Keratinocyte (primary cell): Measurements from ENCODE around the gene TFRC. TPM values are rescaled to one million over a fixed set of nuclear protein-coding genes. Genes with fewer than 3 reads are reported as not detected.

ENCODE experiments used
- DNase-seq: peaks from one replicate; pipeline ENCODE4 v3.0.0-alpha.2; 2011; ENCODE audit warnings: low read depth, missing footprints, low spot score
- FAIRE-seq: peaks from 2 replicates; lab custom pipeline; 2011; peaks lifted over from hg19 to GRCh38; lab: Jason Lieb, UNC
- H2AFZ ChIP-seq: 2 replicates; pipeline ENCODE4 v1.6.0; 2012; ENCODE audit warnings: low read length, control low read depth, inconsistent platforms; ENCODE audit not compliant: control insufficient read depth
- H3K27ac ChIP-seq: 2 replicates; pipeline ENCODE4 v1.5.1; 2011; ENCODE audit warnings: low read length; ENCODE audit not compliant: control insufficient read depth, insufficient read depth
- H3K27me3 ChIP-seq: 3 replicates; pipeline ENCODE4 v1.6.0; 2011; ENCODE audit warnings: low read length; ENCODE audit not compliant: control insufficient read depth, insufficient read depth; ENCODE audit errors: extremely low read depth
- H3K36me3 ChIP-seq, 2 experiments: 2 replicates in 1 of 2; 3 replicates in 1 of 2; pipeline ENCODE4 v1.5.1; 2011; ENCODE audit warnings: low read length in 2 of 2, mild to moderate bottlenecking in 1 of 2; ENCODE audit not compliant: control insufficient read depth in 2 of 2, insufficient read depth in 2 of 2; ENCODE audit errors: extremely low read depth in 1 of 2
- H3K4me1 ChIP-seq: 3 replicates; pipeline ENCODE4 v1.5.1; 2011; ENCODE audit warnings: low read length; ENCODE audit not compliant: control insufficient read depth, insufficient read depth; ENCODE audit errors: extremely low read depth
- H3K4me2 ChIP-seq: 3 replicates; pipeline ENCODE4 v1.6.0; 2011; ENCODE audit warnings: low read depth, low read length; ENCODE audit not compliant: control insufficient read depth, insufficient read depth; ENCODE audit errors: extremely low read depth
- H3K4me3 ChIP-seq, 3 experiments: fragments of 200-600 bp in 1 of 3; sonication (generic) in 1 of 3; 2 replicates in 2 of 3; 3 replicates in 1 of 3; pipeline ENCODE4 v1.5.1; 2011 to 2016; ENCODE audit warnings: low read length in 3 of 3, mild to moderate bottlenecking in 3 of 3, control low read depth in 2 of 3, inconsistent platforms in 1 of 3, low read depth in 1 of 3, mixed read lengths in 1 of 3, mixed run types in 1 of 3, moderate library complexity in 1 of 3; ENCODE audit not compliant: control insufficient read depth in 2 of 3, insufficient read depth in 2 of 3; ENCODE audit errors: extremely low read depth in 1 of 3
- H3K79me2 ChIP-seq: 2 replicates; pipeline ENCODE4 v1.6.0; 2012; ENCODE audit warnings: low read length; ENCODE audit not compliant: control insufficient read depth, insufficient read depth
- H3K9ac ChIP-seq: 3 replicates; pipeline ENCODE4 v1.6.0; 2011; ENCODE audit warnings: low read length; ENCODE audit not compliant: control insufficient read depth, insufficient read depth; ENCODE audit errors: extremely low read depth
- H3K9me1 ChIP-seq: 3 replicates; pipeline ENCODE4 v1.6.0; 2011; ENCODE audit warnings: low read length; ENCODE audit not compliant: control insufficient read depth, insufficient read depth; ENCODE audit errors: extremely low read depth
- H3K9me3 ChIP-seq: 2 replicates; pipeline ENCODE4 v1.5.1; 2012; ENCODE audit warnings: low read depth, low read length; ENCODE audit not compliant: control insufficient read depth
- H4K20me1 ChIP-seq: 3 replicates; pipeline ENCODE4 v1.6.0; 2011; ENCODE audit warnings: low read length; ENCODE audit not compliant: control insufficient read depth, insufficient read depth; ENCODE audit errors: extremely low read depth
- CTCF ChIP-seq, 3 experiments: IDR thresholded peaks in 1 of 3; conservative IDR thresholded peaks in 1 of 3; optimal IDR thresholded peaks in 1 of 3; 2 replicates in 2 of 3; 3 replicates in 1 of 3; pipeline versions ENCODE3 to v1.5.1; 2011; ENCODE audit warnings: low read length in 3 of 3, mild to moderate bottlenecking in 3 of 3, moderate library complexity in 2 of 3, control low read depth in 1 of 3, inconsistent platforms in 1 of 3; ENCODE audit not compliant: insufficient read depth in 2 of 3; ENCODE audit errors: extremely low read depth in 1 of 3
- EZH2 ChIP-seq: IDR thresholded peaks from one replicate; pipeline ENCODE4 v1.6.1; 2012; ENCODE audit warnings: inconsistent platforms, mild to moderate bottlenecking, low read length, moderate library complexity
- dilution Hi-C: fragments of 300-500 bp; cut with MboI; formaldehyde crosslinking; loops from one replicate; pipeline ENCODE4 v1.7.0; 2020; ENCODE audit warnings: low sequenced_read_pairs; ENCODE audit not compliant: extremely low pct_ligation_motif_present
- polyA plus RNA-seq, 5 experiments: library from polyadenylated mRNA; depleted of rRNA in 3 of 5; stranded (reverse) in 3 of 5; stranded (forward) in 1 of 5; unstranded in 1 of 5; fragments of >200 nt; gene quantifications; 1 replicate in 1 of 5; 2 replicates in 3 of 5; 3 replicates in 1 of 5; pipeline versions ENCODE4 v1.2.1 to v1.2.3, GENCODE V29; 2011 to 2012; ENCODE audit warnings: missing spikeins in 2 of 5, low read depth in 1 of 5, low replicate concordance in 1 of 5

Gene TFRC
- polyA plus RNA-seq, 1 donor (not counting 4 experiments of a cell fraction or from before 2014, with no cell fraction given): 109 TPM

GRCh38 chr3:196067439-196067838 is 14.5 kb downstream of the TFRC start:
- Histone ChIP-seq H3K4me2 (no peak overlapping the region), H3K27ac (no peak overlapping the region), H3K27me3 (no peaks in the 10 kb centered on the region), H3K36me3 (peaks cover 35 to 51% of the 10 kb centered on the region in 2 experiments), H3K9me1 (no peaks in the 10 kb centered on the region), H3K9ac (no peak overlapping the region), H3K79me2 (peaks cover 5% of the 10 kb centered on the region), H3K9me3 (no peaks in the 10 kb centered on the region), H2AFZ (no peak overlapping the region), H4K20me1 (peaks cover 4% of the 10 kb centered on the region), H3K4me1 (no peaks in the 10 kb centered on the region), H3K4me3 (no peak overlapping the region)
- FAIRE-seq (peak; percentile 48), DNase-seq (no peak)
- dilution Hi-C loops: no loop called here
- TF ChIP-seq EZH2: no peak
- TF ChIP-seq CTCF (optimal IDR thresholded peaks at IDR 0.05 in 1 of 3, IDR thresholded peaks at IDR 0.05 in 1 of 3, conservative IDR thresholded peaks at IDR 0.05 in 1 of 3; ENCODE audit: extremely low read depth in 1 of 3, insufficient read depth in 2 of 3, low read length in 3 of 3): no peak

GRCh38 chr3:196063971-196064370 is 17.9 kb downstream of the TFRC start:
- no peak for TF ChIP-seq EZH2
- TF ChIP-seq CTCF (optimal IDR thresholded peaks at IDR 0.05 in 1 of 3, IDR thresholded peaks at IDR 0.05 in 1 of 3, conservative IDR thresholded peaks at IDR 0.05 in 1 of 3; ENCODE audit: extremely low read depth in 1 of 3, insufficient read depth in 2 of 3, low read length in 3 of 3): no peak
- Histone ChIP-seq H3K4me1 (no peaks in the 10 kb centered on the region), H3K9ac (no peak overlapping the region), H3K9me3 (no peaks in the 10 kb centered on the region), H3K27me3 (no peaks in the 10 kb centered on the region), H3K27ac (no peak overlapping the region), H2AFZ (no peak overlapping the region), H3K79me2 (no peaks in the 10 kb centered on the region), H3K4me2 (no peak overlapping the region), H4K20me1 (peaks cover 4% of the 10 kb centered on the region), H3K36me3 (peaks cover 35 to 42% of the 10 kb centered on the region in 2 experiments), H3K4me3 (no peak overlapping the region), H3K9me1 (no peaks in the 10 kb centered on the region)
- DNase-seq (no peak), FAIRE-seq (no peak)
- dilution Hi-C loops: no loop called here
